ENCODE results near the gene SEL1L.

Gene SEL1L

DNA sequence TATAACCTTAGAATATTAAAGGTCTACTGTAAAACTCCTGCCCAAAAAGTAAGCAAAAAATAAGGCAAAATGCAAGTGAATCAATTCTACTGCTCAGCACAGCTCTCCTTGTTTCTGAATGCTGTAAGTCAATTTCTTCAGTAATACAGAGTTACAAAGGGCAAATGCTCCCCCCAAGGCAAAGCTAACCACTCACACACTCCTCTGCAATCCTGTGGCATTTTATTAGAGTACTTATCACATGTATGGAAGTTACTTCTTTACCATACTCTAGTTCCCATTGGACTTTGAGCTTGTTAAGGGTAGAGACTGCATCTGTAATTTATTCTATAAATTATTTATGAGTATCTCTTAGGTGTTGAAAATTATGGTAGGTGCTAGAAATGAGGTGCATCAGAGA is 27.2 kb downstream of the SEL1L start:
- no peak overlapping the region for H3K4me3 ChIP-seq (ENCODE audit: low read depth, low read length)
- TF ChIP-seq, protein P1, sequence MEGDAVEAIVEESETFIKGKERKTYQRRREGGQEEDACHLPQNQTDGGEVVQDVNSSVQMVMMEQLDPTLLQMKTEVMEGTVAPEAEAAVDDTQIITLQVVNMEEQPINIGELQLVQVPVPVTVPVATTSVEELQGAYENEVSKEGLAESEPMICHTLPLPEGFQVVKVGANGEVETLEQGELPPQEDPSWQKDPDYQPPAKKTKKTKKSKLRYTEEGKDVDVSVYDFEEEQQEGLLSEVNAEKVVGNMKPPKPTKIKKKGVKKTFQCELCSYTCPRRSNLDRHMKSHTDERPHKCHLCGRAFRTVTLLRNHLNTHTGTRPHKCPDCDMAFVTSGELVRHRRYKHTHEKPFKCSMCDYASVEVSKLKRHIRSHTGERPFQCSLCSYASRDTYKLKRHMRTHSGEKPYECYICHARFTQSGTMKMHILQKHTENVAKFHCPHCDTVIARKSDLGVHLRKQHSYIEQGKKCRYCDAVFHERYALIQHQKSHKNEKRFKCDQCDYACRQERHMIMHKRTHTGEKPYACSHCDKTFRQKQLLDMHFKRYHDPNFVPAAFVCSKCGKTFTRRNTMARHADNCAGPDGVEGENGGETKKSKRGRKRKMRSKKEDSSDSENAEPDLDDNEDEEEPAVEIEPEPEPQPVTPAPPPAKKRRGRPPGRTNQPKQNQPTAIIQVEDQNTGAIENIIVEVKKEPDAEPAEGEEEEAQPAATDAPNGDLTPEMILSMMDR (IDR thresholded peaks at IDR 0.05; ENCODE audit: control insufficient read depth, extremely low read depth, insufficient read depth): no peak
- no peak for DNase-seq (ENCODE audit: low read depth)

DNA sequence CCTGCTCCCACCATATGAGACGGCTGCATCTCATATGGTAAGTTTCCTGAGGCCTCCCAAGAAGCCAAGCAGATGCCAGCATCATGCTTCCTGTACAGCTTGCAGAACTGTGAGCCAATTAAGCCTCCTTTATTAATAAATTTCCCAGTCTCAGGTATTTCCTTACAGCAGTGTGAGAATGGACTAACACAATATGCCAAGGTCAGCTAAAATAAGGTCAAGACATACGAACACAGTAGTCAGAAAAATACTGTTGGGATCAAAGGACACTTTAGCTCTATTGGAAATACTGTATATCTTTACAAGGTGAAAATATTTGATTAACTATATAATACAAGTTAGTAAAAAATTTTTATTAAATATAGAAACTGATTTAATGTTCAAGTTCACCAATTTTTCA is 28.8 kb downstream of the SEL1L start:
- TF ChIP-seq, protein P1 (IDR thresholded peaks at IDR 0.05; ENCODE audit: control insufficient read depth, extremely low read depth, insufficient read depth): no peak
- DNase-seq (ENCODE audit: low read depth): no peak
- no peak overlapping the region for H3K4me3 ChIP-seq (ENCODE audit: low read depth, low read length)

DNA sequence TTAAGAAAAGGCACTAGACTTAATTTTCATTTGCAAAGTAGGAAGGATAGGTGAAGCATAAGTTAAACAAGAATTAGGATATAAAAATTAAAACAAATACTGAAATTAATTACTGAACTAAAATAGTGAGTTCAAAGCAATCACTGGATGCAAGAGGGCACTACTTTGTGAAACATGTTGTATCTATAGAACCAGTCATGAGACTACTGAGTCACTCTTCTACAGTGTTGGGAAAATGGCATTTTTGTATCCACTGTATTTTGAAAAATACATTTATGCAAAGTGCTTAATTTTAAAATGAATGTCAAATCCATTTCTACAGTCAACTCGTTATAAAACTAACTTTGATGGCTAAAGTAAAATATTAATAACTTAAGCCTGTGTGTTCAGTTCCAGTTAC is 47.9 kb downstream of the SEL1L start:
- no peak overlapping the region for H3K4me3 ChIP-seq (ENCODE audit: low read depth, low read length)
- TF ChIP-seq, protein P1 (IDR thresholded peaks at IDR 0.05; ENCODE audit: control insufficient read depth, extremely low read depth, insufficient read depth): no peak
- DNase-seq (ENCODE audit: low read depth): no peak

DNA sequence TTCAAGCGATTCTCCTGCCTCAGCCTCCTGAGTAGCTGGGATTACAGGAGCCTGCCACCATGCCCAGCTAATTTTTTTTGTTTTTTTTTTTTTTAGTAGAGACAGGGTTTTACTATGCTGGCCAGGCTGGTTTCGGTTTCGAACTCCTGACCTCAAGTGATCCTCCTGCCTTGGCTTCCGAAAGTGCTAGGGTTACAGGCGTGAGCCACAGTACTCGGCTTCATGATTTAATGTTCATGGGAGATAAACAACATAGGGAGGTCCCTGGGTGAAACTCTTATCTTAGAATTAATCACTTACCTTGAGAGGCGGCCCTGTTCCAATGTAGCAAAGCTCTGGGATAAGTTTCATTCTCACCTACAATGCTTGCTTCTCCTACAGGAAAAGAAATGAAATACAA is 48.3 kb downstream of the SEL1L start:
- TF ChIP-seq, protein P1 (IDR thresholded peaks at IDR 0.05; ENCODE audit: control insufficient read depth, extremely low read depth, insufficient read depth): no peak
- DNase-seq (ENCODE audit: low read depth): no peak
- no peak overlapping the region for H3K4me3 ChIP-seq (ENCODE audit: low read depth, low read length)

DNA sequence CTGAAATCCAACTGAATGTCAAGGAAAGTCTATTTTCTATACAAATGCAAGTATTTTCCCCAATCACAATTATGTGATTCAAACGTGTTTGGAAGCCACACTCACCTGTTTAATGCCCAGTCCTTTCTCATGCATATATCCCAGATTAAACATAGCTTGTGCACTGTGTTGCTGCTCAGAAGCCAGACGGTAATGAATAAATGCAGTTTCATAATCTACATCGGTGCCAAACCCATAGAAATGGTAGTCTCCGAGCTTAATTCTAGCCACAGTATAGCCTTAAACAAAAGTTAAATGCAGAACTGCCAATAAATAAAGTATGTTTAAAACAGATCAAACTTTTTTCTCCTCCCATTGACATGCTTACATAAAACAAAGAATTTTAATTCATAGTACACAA is 49.5 kb downstream of the SEL1L start:
- no peak overlapping the region for H3K4me3 ChIP-seq (ENCODE audit: low read depth, low read length)
- TF ChIP-seq, protein P1 (IDR thresholded peaks at IDR 0.05; ENCODE audit: control insufficient read depth, extremely low read depth, insufficient read depth): no peak
- no peak for DNase-seq (ENCODE audit: low read depth)

DNA sequence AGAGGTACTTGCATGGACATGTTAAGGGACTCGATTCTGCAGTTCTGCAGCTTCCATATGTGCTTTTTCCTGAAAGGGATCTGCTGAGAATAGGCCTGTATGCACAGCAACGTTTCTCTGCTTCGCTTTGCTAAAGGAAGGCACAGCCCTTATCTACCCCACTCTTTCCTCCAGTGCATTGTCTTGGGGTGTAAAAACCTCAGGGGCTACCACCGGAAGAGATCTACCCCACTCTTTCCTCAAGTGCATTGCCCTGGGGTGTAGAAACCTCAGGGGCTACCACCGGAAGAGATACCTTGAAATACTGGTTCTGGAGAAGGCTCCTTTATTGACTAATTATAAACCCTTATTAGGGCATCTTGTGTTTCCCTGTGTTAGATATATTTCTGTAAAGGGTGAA is 52.9 kb downstream of the SEL1L start:
- DNase-seq (ENCODE audit: low read depth): no peak
- H3K4me3 ChIP-seq (ENCODE audit: low read depth, low read length): no peak overlapping the region
- TF ChIP-seq, protein P1 (IDR thresholded peaks at IDR 0.05; ENCODE audit: control insufficient read depth, extremely low read depth, insufficient read depth): no peak

DNA sequence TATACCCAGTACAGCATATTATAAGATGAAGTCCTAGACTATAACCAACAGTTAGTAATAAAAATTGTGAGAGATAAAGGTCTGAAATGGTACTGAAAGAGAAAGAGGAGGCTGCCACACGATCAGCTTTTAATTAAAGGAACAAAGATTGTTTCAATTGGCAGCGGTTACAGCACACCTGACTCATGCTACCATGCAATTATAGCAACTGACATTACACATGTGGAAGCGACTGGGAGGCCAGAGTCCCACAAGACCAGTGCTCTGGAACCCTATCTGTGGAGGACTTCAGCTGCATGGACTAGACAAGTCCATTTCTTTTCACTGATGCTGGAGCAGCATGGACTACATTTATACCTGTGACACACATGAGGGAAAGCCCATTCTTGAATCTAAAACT is 55.2 kb downstream of the SEL1L start:
- no peak for DNase-seq (ENCODE audit: low read depth)
- TF ChIP-seq, protein P1 (IDR thresholded peaks at IDR 0.05; ENCODE audit: control insufficient read depth, extremely low read depth, insufficient read depth): no peak
- H3K4me3 ChIP-seq (ENCODE audit: low read depth, low read length): no peak overlapping the region

All from LNCaP clone FGC (cell line).